Fibroblast of lung (primary cell): ENCODE measurements around the gene TNFAIP2.

Experiments used
- EZH2 ChIP-seq: IDR thresholded peaks from 2 replicates; pipeline ENCODE4 v1.5.1; 2012; ENCODE audit warnings: low read length, control low read depth, mild to moderate bottlenecking; ENCODE audit errors: missing control alignments
- TF ChIP-seq, protein P1 (sequence below), 2 donors: IDR thresholded peaks in 1 of 2; conservative IDR thresholded peaks in 1 of 2; 1 replicate in 1 of 2; 2 replicates in 1 of 2; pipeline ENCODE4 v1.5.1; 2011 to 2012; ENCODE audit warnings: low read length in 2 of 2, control low read depth in 1 of 2, inconsistent platforms in 1 of 2, low read depth in 1 of 2, mild to moderate bottlenecking in 1 of 2

DNA sequence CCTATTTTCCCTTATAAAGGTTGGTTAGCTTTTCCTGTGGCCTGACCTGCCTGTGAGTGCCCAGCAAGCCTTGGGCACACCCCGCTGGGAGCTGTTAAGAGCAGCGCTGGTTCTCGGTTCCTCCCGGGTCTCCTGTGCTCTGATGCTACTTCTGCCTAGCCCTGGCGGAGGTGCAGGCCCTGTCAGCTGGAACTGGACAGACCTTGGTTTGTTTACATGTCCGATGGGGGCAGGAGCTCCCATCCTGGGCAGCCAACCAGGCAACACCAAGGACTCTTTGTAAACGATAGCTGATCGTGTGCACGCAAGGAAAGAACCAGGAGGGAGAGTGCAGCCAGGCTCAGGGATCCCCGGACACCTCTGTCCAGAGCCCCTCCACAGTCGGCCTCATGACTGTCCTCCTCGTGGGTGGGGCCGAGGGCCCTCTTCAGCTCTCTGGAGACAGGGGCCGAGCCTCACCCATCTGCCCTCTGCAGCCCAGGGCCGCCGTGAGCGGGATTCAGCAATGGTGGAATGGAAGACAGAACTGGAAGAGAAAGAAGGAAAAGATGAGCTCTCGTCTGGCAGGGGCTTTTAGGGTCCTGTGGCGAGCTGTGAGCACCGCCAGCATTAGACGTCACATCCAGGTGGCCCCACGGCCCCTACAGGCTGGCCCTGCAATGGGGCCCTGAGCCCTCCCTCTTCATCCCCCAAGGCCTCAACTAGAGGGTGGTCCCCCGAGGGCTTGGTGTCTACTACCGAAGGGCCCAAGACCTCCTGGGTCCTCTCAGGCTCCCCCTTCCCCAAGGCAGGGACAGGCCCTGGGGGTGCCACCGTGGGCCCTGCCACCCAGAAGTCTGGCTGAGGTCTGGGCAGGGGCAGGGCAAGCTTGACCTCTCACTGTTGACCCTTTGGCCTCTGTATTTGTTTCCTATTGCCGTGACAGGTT lies 12.3 kb downstream of the TNFAIP2 start:
- TF ChIP-seq, protein P1, sequence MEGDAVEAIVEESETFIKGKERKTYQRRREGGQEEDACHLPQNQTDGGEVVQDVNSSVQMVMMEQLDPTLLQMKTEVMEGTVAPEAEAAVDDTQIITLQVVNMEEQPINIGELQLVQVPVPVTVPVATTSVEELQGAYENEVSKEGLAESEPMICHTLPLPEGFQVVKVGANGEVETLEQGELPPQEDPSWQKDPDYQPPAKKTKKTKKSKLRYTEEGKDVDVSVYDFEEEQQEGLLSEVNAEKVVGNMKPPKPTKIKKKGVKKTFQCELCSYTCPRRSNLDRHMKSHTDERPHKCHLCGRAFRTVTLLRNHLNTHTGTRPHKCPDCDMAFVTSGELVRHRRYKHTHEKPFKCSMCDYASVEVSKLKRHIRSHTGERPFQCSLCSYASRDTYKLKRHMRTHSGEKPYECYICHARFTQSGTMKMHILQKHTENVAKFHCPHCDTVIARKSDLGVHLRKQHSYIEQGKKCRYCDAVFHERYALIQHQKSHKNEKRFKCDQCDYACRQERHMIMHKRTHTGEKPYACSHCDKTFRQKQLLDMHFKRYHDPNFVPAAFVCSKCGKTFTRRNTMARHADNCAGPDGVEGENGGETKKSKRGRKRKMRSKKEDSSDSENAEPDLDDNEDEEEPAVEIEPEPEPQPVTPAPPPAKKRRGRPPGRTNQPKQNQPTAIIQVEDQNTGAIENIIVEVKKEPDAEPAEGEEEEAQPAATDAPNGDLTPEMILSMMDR (conservative IDR thresholded peaks at IDR 0.05 in 1 of 2, IDR thresholded peaks at IDR 0.05 in 1 of 2; ENCODE audit: low read depth in 1 of 2, low read length in 2 of 2): no peak
- TF ChIP-seq EZH2: no peak
